Measurements from ENCODE around the gene BSDC1.
"Not testable (repeated sequence)": the region's sequence is repeated elsewhere in the genome, so short reads cannot be mapped to it uniquely, and the experiment has no call there.

Gene BSDC1, protein sequence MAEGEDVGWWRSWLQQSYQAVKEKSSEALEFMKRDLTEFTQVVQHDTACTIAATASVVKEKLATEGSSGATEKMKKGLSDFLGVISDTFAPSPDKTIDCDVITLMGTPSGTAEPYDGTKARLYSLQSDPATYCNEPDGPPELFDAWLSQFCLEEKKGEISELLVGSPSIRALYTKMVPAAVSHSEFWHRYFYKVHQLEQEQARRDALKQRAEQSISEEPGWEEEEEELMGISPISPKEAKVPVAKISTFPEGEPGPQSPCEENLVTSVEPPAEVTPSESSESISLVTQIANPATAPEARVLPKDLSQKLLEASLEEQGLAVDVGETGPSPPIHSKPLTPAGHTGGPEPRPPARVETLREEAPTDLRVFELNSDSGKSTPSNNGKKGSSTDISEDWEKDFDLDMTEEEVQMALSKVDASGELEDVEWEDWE

DNA sequence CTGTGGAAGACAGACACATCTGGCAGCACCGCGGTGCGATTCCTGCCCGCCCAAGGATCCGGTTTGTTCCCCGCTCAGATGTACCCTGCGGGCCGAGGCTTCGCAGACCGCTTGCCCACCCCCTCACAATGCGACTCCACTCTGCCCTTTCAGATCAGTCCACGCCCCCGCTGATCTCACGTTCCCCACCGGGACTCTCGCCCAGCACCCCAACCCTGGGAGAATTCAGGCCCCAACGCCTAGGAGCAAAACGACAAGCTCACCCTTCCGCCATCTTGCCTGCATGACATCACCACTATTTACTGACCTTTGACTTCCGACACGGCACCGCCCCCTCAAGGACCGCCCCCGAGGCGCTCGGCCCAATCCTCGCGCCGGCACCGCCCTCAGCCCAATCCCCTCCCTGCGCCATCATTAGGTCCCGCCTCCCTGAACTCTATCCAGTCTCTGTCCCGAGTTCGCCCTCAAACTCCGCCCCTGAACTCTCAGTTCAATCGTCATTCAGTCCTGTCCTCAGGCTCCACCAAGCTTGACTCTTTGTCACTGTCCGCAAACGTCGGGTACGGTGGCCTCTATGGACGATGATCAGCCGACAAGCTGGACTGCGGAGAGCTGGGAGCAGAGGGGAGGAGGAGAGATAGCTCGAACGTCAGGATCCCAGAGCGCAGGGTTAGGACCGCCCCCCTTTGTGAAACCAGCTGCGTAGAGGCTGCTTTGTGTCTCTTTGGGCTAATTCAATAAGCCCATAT lies at the start of gene BSDC1:
Gene BSDC1, minus strand, starts transcription at position 301 of the 749 bp plus-strand sequence. Its CDS starts 27 bp downstream, at position 274.
- in situ Hi-C loops (cut with HindIII; ENCODE audit: low pct_unique_long_range_greater_than_20kb, low sequenced_read_pairs) = no loop called here
- TF ChIP-seq JUND (IDR thresholded peaks at IDR 0.05; ENCODE audit: low read depth) = 0 out of 2 replicates have a peak, but pooled peaks have one; percentile 34
- DNase-seq (ENCODE audit: low read depth in 1 of 2, low spot score in 1 of 2) = peak; percentile 86 to 97

DNA sequence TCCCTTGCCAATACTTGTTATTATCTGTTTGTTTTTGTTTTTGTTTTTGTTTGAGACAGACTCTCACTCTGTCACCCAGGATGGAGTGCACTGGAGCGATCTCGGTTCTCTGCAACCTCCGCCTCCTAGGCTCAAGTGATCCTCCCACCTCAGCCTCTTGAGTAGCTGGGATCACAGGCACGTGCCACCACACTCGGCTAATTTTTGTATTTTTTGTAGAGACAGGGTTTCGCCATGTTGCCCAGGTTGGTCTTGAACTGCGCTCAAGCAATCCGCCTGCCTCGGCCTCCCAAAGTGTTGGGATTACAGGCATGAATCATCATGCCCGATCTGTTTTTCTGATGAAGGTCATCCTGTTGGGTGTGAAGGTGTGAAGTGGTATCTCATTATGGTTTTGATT lies 47.2 kb upstream of the BSDC1 start:
- DNase-seq (ENCODE audit: low read depth in 1 of 2, low spot score in 1 of 2); in situ Hi-C loops (cut with HindIII; ENCODE audit: low pct_unique_long_range_greater_than_20kb, low sequenced_read_pairs): not testable (repeated sequence)

DNA sequence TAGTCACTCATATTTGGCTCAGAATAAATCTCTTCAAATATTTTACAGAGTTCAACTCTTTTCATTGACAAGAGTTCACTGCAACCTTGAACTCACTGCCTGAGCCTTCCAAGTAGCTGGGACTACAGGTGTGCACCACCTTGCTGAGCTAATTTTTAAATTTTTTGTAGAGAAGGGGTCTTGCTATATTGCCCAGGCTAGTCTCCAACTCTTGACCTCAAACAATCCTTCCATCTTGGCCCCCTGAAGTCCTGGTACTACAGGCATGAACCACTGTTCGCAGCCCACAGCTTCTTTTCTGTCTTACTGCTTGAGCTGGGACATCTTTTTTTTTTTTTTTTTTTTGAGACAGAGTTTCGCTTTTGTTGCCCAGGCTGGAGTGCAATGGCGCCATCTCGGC lies 44.5 kb upstream of the BSDC1 start:
- DNase-seq (ENCODE audit: low read depth in 1 of 2, low spot score in 1 of 2); in situ Hi-C loops (cut with HindIII; ENCODE audit: low pct_unique_long_range_greater_than_20kb, low sequenced_read_pairs): not testable (repeated sequence)

DNA sequence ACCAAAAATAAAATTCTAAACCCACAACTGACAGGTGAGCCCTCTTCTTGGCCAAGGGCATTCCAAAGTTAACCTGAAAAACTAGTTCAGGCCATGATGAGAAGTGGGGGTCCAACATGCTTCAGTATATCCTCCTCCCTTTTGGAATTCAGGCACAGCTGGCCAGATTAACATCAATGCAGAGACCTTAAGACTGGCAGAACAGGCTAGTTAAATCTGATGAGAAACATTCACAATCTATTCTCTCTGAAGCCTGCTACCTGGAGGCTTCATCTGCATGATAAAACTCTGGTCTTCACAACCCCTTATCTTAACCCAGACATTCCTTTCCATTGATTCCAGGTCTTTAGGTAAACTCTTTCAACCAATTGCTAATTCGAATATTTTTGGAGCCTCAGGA lies 43.9 kb upstream of the BSDC1 start:
- in situ Hi-C loops (cut with HindIII; ENCODE audit: low pct_unique_long_range_greater_than_20kb, low sequenced_read_pairs) = no loop called here
- DNase-seq (ENCODE audit: low read depth in 1 of 2, low spot score in 1 of 2) = no peak
- no peak for TF ChIP-seq JUND (IDR thresholded peaks at IDR 0.05; ENCODE audit: low read depth)

- in situ Hi-C loops (cut with HindIII; ENCODE audit: low pct_unique_long_range_greater_than_20kb, low sequenced_read_pairs) = no loop called here
- TF ChIP-seq JUND (IDR thresholded peaks at IDR 0.05; ENCODE audit: low read depth) = no peak
- no peak for DNase-seq (ENCODE audit: low read depth in 1 of 2, low spot score in 1 of 2)
Measured at GRCh38 chr1:32431736-32432400, 37.6 kb upstream of the BSDC1 start.

- in situ Hi-C loops (cut with HindIII; ENCODE audit: low pct_unique_long_range_greater_than_20kb, low sequenced_read_pairs) = no loop called here
- no peak for DNase-seq (ENCODE audit: low read depth in 1 of 2, low spot score in 1 of 2)
- no peak for TF ChIP-seq JUND (IDR thresholded peaks at IDR 0.05; ENCODE audit: low read depth)
Measured at GRCh38 chr1:32427264-32427963, 33.2 kb upstream of the BSDC1 start.

DNA sequence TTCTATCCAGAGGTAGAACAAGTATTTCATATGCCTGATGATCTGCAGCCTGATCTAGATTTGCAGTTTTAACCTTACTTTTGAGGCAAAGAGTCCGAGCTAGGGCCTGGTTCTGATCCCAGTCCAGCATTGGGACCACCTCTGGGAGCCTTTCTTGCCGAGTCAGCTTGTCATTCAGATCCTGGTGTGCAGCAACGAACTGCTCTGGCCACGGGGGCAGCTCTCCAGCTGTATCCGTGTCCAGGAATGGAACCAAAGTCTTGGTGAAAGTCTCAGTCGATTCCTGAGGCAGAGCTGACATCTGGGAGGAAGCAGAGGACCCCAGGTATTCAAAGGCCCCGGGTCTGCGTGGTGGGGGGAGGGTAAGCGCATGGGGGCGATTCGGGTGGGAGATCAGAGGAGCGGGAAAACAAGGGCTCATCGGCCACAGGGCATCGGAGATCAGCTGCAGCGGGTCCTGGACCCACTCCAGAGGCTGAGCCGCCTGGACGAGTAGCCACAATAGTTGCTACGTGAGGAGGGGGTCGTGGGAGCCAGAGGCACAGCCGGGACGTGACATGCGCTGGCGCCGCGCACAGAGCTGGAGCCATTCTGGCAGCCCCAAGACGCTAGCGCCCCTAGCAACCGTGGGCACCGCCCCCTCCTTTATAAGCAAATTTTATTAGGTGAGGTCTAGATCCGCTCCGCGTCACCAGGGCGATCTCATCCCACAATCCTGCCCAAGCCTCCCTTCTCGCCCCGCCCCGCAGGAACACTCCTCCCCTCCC lies 32.4 kb upstream of the BSDC1 start:
- TF ChIP-seq JUND (IDR thresholded peaks at IDR 0.05; ENCODE audit: low read depth) = no peak
- peak in 1 of 2 experiments; percentile 35 for DNase-seq (ENCODE audit: low read depth in 1 of 2, low spot score in 1 of 2)
- in situ Hi-C loops (cut with HindIII; ENCODE audit: low pct_unique_long_range_greater_than_20kb, low sequenced_read_pairs) = no loop called here

DNA sequence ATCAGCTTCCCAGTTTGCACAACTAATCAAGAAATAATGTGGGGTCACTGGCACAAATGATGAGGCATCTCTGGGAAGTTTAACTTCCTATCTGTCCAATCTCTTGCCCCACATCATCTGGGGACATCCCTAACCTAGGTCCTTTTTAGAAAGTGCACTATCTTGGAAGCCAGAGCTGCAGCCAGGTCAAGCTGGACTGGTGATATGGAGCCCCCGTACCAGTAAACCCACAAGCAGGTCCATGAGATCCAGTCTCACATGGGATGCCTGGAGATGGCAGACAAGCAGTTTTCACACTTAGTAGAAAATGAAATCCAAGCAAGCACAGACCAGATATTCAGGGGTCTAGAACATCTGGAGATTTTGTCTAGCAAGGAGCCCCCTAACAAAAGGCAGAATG lies 27.5 kb upstream of the BSDC1 start:
- in situ Hi-C loops (cut with HindIII; ENCODE audit: low pct_unique_long_range_greater_than_20kb, low sequenced_read_pairs) = no loop called here
- TF ChIP-seq JUND (IDR thresholded peaks at IDR 0.05; ENCODE audit: low read depth) = no peak
- no peak for DNase-seq (ENCODE audit: low read depth in 1 of 2, low spot score in 1 of 2)

DNA sequence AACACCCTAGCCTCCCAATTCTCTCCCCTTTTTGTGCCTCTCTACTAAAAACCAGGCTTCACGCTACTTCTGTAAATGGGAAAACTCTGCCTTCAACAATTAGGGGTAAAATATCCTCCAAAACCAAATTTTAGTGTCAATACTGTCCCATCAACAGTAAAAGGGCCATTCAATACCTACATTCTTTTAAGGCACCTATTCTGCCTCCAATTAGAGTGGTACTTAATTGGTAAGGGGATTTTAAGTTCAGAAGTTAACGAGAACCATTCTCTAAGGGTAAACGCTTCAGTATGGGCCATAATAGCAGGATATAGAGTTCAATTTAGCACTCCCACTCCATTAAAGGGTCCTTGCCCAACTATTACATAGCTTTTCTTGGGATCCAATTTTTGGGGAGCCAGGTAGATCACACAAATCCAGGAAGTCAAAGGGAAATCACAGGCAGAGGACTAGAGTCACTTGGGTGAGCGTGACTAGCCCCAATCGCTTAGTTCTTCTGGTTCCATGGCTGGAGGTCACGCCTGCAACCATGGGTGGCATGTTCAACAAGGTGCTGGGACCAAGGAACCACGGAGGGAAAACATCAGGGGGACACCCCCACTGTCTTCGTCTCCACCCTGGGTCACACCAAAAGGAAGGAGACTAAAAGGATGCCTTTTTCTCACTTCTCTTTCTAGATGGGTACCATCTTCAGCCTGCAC lies 20.1 kb upstream of the BSDC1 start:
- no peak for DNase-seq (ENCODE audit: low read depth in 1 of 2, low spot score in 1 of 2)
- no peak for TF ChIP-seq JUND (IDR thresholded peaks at IDR 0.05; ENCODE audit: low read depth)

GRCh38 chr1:32413507-32414185 lies 19.4 kb upstream of the BSDC1 start:
- no peak for TF ChIP-seq JUND (IDR thresholded peaks at IDR 0.05; ENCODE audit: low read depth)
- peak; percentile 11 to 80 for DNase-seq (ENCODE audit: low read depth in 1 of 2, low spot score in 1 of 2)
- in situ Hi-C loops (cut with HindIII; ENCODE audit: low pct_unique_long_range_greater_than_20kb, low sequenced_read_pairs) = no loop called here

More for the DNA sequence above, 20.1 kb upstream of the BSDC1 start:
- in situ Hi-C loops (cut with HindIII; ENCODE audit: low pct_unique_long_range_greater_than_20kb, low sequenced_read_pairs) = no loop called here

GRCh38 chr1:32411261-32411660 lies 17.0 kb upstream of the BSDC1 start:
- no peak for DNase-seq (ENCODE audit: low read depth in 1 of 2, low spot score in 1 of 2)
- TF ChIP-seq JUND (IDR thresholded peaks at IDR 0.05; ENCODE audit: low read depth) = no peak
- in situ Hi-C loops (cut with HindIII; ENCODE audit: low pct_unique_long_range_greater_than_20kb, low sequenced_read_pairs) = no loop called here

Measured in T47D (cell line).